ENCODE results near the gene SYNE2. TPM values are rescaled to one million over a fixed set of nuclear protein-coding genes. Genes with fewer than 3 reads are reported as not detected.
"Not testable (repeated sequence)": the region's sequence is repeated elsewhere in the genome, so short reads cannot be mapped to it uniquely, and the experiment has no call there.

The SYNE2 gene
- total RNA-seq, 1 donor from 2014 or later: 518 TPM

DNA sequence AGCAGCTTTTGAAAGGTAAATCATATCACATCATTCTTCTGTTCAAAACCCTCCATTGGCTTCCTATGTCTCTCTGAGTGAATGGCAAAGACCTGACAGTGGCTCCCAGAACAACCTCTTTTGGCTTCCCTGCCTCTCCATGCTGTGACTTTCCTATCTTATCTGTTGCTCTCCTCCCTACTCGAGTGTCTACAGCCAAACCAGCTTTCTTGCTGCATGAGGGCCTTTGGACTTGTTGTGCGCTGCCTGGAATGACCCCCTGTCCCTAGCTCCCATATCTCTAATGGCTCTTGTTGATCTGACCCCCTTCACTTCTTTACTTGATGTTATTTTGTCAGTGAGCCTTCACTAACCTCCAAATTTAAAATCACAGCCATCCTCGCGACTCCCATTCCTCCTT, 2.5 kb downstream of the SYNE2 start:
- DNase-seq (ENCODE audit: low spot score in 2 of 2): no peak
- intact Hi-C loops (cut with DNase I): no loop called here
- H3K27me3 ChIP-seq: no peaks in the 10 kb centered on the region
- peak overlapping the region in 1 of 2 donors; percentile 89 for H3K4me3 ChIP-seq
- peaks cover 0 to 5% of the 10 kb centered on the region in 2 donors for H3K4me1 ChIP-seq
- H3K9me3 ChIP-seq: no peaks in the 10 kb centered on the region
- H3K36me3 ChIP-seq: no peaks in the 10 kb centered on the region
- TF ChIP-seq, protein P1, sequence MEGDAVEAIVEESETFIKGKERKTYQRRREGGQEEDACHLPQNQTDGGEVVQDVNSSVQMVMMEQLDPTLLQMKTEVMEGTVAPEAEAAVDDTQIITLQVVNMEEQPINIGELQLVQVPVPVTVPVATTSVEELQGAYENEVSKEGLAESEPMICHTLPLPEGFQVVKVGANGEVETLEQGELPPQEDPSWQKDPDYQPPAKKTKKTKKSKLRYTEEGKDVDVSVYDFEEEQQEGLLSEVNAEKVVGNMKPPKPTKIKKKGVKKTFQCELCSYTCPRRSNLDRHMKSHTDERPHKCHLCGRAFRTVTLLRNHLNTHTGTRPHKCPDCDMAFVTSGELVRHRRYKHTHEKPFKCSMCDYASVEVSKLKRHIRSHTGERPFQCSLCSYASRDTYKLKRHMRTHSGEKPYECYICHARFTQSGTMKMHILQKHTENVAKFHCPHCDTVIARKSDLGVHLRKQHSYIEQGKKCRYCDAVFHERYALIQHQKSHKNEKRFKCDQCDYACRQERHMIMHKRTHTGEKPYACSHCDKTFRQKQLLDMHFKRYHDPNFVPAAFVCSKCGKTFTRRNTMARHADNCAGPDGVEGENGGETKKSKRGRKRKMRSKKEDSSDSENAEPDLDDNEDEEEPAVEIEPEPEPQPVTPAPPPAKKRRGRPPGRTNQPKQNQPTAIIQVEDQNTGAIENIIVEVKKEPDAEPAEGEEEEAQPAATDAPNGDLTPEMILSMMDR (IDR thresholded peaks at IDR 0.05): no peak
- no peak overlapping the region for H3K27ac ChIP-seq

DNA sequence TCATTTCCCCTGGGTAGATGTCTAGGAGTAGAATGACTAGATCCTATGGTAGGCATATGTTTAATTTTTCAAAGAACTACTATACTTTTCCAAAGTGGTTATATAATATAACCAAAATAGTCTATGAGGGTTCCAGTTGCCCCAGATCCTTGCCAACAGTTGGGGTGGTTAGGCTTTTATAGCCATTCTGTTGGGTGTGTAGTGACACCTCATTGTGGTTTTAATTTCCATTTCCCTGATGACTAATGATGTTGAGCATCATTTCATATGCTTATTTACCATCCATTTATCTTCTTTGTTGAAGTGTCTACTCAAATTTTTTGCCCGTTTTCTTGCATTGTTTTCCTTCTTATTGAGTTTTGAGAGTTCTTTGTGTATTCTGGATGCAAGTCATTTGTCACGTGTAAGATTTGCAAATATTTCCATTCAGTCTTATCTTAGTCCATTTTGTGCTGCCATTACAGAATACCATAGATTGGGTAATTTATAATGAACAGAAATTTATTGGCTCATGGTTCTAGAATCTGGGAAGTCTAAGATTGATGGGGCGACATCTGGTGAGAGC, 4.7 kb downstream of the SYNE2 start:
- Histone ChIP-seq H3K27ac (no peak overlapping the region), H3K9me3 (no peaks in the 10 kb centered on the region), H3K4me3 (no peak overlapping the region), H3K4me1 (peaks cover 0 to 5% of the 10 kb centered on the region in 2 donors), H3K36me3 (no peaks in the 10 kb centered on the region), H3K27me3 (no peaks in the 10 kb centered on the region)
- intact Hi-C loops (cut with DNase I): no loop called here
- TF ChIP-seq, protein P1 (IDR thresholded peaks at IDR 0.05): no peak
- DNase-seq (ENCODE audit: low spot score in 2 of 2): no peak

DNA sequence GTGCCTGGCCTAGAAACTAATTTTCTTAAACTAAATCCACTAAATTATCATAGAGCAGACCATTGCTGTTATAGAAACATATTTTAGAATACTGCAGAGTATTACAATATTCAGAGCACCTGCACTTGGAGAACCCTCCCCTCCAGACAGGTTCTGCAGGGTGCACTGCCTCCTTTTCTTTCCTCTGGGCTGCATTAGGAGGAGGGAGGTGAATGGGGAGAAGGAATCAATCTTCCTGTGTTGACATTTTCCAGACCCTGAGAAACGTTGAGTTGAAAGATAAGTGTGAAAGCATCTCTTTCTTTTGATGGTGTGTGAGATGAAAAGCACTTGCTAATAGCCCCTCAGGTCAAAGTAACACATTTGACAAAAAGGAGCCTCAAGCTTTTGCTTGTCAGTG, 7.3 kb downstream of the SYNE2 start:
- TF ChIP-seq, protein P1 (IDR thresholded peaks at IDR 0.05): no peak
- Histone ChIP-seq H3K36me3 (no peaks in the 10 kb centered on the region), H3K4me3 (no peak overlapping the region), H3K4me1 (peaks cover 0 to 9% of the 10 kb centered on the region in 2 donors), H3K27me3 (no peaks in the 10 kb centered on the region), H3K9me3 (no peaks in the 10 kb centered on the region), H3K27ac (no peak overlapping the region)
- intact Hi-C loops (cut with DNase I): no loop called here
- DNase-seq (ENCODE audit: low spot score in 2 of 2): no peak

DNA sequence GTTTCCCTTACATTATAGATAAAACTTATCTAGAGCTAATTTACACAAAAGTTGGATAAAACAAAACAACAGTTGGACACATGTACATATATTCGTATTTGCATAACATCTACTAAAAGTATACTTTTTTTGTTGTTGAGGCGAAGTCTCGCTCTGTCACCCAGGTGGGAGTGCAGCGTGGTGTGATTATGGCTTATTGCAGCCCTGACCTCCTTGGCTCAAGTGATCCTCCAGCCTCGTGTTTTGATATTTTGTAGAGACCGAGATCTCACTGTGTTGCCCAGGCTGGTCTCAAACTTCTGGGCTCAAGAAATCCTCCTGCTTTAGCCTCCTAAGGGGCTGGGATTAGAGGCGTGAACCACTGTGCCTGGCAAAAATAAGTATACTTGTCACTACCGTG, 9.4 kb downstream of the SYNE2 start:
- DNase-seq (ENCODE audit: low spot score in 2 of 2): no peak
- intact Hi-C loops (cut with DNase I): no loop called here
- Histone ChIP-seq H3K9me3 (no peaks in the 10 kb centered on the region), H3K36me3 (no peaks in the 10 kb centered on the region), H3K4me3 (no peak overlapping the region), H3K27ac (no peak overlapping the region), H3K27me3 (no peaks in the 10 kb centered on the region), H3K4me1 (peaks cover 0 to 6% of the 10 kb centered on the region in 2 donors)
- TF ChIP-seq, protein P1 (IDR thresholded peaks at IDR 0.05): no peak

DNA sequence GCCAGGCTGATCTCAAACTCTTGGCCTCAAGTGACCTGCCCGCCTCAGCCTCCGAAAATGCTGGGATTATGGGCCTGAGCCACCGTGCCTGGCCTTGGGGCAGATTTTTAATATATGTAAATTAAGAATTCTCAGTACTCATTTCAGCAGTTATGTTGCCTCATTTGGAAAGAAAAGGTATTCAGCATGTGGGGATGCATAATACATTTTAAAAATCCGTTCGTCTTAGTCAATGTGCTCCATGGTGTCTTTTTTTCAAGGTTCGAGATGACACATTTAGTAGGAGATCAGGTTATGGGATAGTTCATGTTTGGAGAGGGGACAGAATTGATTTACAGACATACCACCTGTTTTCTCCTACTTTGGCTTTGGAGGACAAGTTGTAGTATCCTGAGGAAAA, 10.2 kb downstream of the SYNE2 start:
- Histone ChIP-seq H3K36me3 (no peaks in the 10 kb centered on the region), H3K9me3 (no peaks in the 10 kb centered on the region), H3K4me1 (peaks cover 0 to 6% of the 10 kb centered on the region in 2 donors), H3K27me3 (no peaks in the 10 kb centered on the region), H3K4me3 (no peak overlapping the region), H3K27ac (no peak overlapping the region)
- intact Hi-C loops (cut with DNase I): no loop called here
- TF ChIP-seq, protein P1 (IDR thresholded peaks at IDR 0.05): no peak
- no peak for DNase-seq (ENCODE audit: low spot score in 2 of 2)

DNA sequence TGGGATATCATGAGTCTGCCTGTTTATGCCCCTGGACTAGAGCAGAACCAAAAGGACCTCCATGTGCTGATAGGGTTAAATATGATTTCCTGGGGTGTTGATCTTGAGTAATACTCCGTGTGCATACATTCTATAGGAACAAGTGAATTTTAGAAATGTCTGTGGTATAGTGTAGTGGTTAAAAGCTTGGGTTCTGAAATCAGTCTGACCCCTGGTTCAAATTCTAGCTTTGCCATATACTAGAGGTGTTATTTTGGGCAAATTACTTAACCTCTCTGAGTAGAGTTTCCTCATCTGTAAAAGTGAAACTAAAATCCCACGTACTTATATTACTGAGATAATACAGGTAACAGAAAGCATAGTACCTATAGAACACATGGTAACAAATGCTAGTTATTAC, 12.0 kb downstream of the SYNE2 start:
- DNase-seq (ENCODE audit: low spot score in 2 of 2); H3K4me1 ChIP-seq; H3K9me3 ChIP-seq; intact Hi-C loops (cut with DNase I); H3K36me3 ChIP-seq; H3K27me3 ChIP-seq: not testable (repeated sequence)
- Histone ChIP-seq H3K27ac (peak overlapping the region in 1 of 2 donors; percentile 39), H3K4me3 (peak overlapping the region; percentile 27 to 49)

Measured in ascending aorta (tissue), 2 donors.